ENCODE measurements around the gene FNDC11. TPM values are rescaled to one million over a fixed set of nuclear protein-coding genes. Genes with fewer than 3 reads are reported as not detected.

The FNDC11 gene
- total and polyA plus RNA-seq, 2 of the 13 experiments (the other 11 are each of a cell fraction or from before 2014, with no cell fraction given): 0.07 TPM; not detected in 1

- peak; percentile 32 for FAIRE-seq
- no peaks in the 10 kb centered on the region; the same call in 1 of the 2 replicates for H4K20me1 ChIP-seq (ENCODE audit: insufficient read depth, low read length)
- H3K4me3 ChIP-seq (replicated peaks in 1 of 3; ENCODE audit: insufficient read depth in 1 of 3, low read depth in 2 of 3, low read length in 3 of 3): peak overlapping the region in 1 of 3 experiments; percentile 41; a peak in 1 of 6 replicates
- no peaks in the 10 kb centered on the region for H3K9me3 ChIP-seq (ENCODE audit: low read length)
- intact Hi-C loops (cut with micrococcal nuclease; ENCODE audit: unreplicated experiment): no loop called here
- H3K4me1 ChIP-seq (ENCODE audit: insufficient read depth, low read length): peaks cover 30% of the 10 kb centered on the region
- H3K9ac ChIP-seq (ENCODE audit: insufficient read depth, low read depth, low read length): no peak overlapping the region
- 6% methylated on average over 19 of the region's 27 CpGs for WGBS (ENCODE audit: low lambda C conversion rate)
- ChIA-PET POLR2A (interaction anchor here (0.8 to 1.2 kb wide), 4 partner anchors 8 to 98 kb away, joined by 3 to 4 read pairs (median 4); partner anchors contain the start of gene HELZ2), CTCF (ENCODE audit: low intra/inter-chr PET ratio, low total read pairs) (no interaction called here)
- peak; percentile 44 for ATAC-seq
- no peak overlapping the region for H2AFZ ChIP-seq (ENCODE audit: low read length)
- in situ Hi-C loops (cut with HindIII; ENCODE audit: extremely low pct_ligation_motif_present, low pct_unique_long_range_greater_than_20kb): no loop called here
- H3K36me3 ChIP-seq (replicated peaks in 1 of 2; ENCODE audit: control insufficient read depth in 1 of 2, insufficient read depth in 2 of 2, low read length in 2 of 2): no peaks in the 10 kb centered on the region
- H3K27ac ChIP-seq (ENCODE audit: extremely low read length, insufficient read depth, low read length): no peak overlapping the region
- H3K27me3 ChIP-seq (ENCODE audit: control insufficient read depth in 1 of 2, insufficient read depth in 2 of 2, low read length in 2 of 2): peaks cover 51 to 92% of the 10 kb centered on the region in 2 experiments
- peak overlapping the region; percentile 42 for H3K4me2 ChIP-seq (ENCODE audit: low read depth, low read length)
- peak; percentile 39 for DNase-seq (ENCODE audit: low spot score)
- no TSS peak for BruUV-seq (replicated peaks)
- no peaks in the 10 kb centered on the region for H3K79me2 ChIP-seq (ENCODE audit: insufficient read depth, low read length)
- TF ChIP-seq ISX (CRISPR knock-in tag; conservative IDR thresholded peaks at IDR 0.05) (no peak), EED (CRISPR knock-in tag; IDR thresholded peaks at IDR 0.05) (no peak), HNF4A (CRISPR knock-in tag; IDR thresholded peaks at IDR 0.05) (peak; percentile 96), RXRA (CRISPR knock-in tag; IDR thresholded peaks at IDR 0.05) (peak; percentile 86), ZBTB25 (CRISPR knock-in tag; IDR thresholded peaks at IDR 0.05) (no peak), IRF2 (CRISPR knock-in tag; IDR thresholded peaks at IDR 0.05) (0 out of 2 replicates have a peak, but pooled peaks have one; percentile 27), ZMYM2 (CRISPR knock-in tag; IDR thresholded peaks at IDR 0.05) (peak; percentile 93; the same call in 1 of the 2 replicates), ZBTB2 (CRISPR knock-in tag; IDR thresholded peaks at IDR 0.05; ENCODE audit: low read depth) (no peak), ZMYM3 (CRISPR knock-in tag; IDR thresholded peaks at IDR 0.05) (0 out of 2 replicates have a peak, but pooled peaks have one; percentile 47), TCF12 (IDR thresholded peaks at IDR 0.05) (no peak), TCF12 (CRISPR knock-in tag; IDR thresholded peaks at IDR 0.05) (no peak), ZSCAN5A (CRISPR knock-in tag; IDR thresholded peaks at IDR 0.05; ENCODE audit: borderline replicate concordance) (no peak), HDAC2 (CRISPR knock-in tag; IDR thresholded peaks at IDR 0.05) (no peak; the same call in 1 of the 2 replicates), CREB1 (IDR thresholded peaks at IDR 0.05) (no peak), CREB1 (CRISPR knock-in tag; IDR thresholded peaks at IDR 0.05) (no peak), ZNF33B (CRISPR knock-in tag; IDR thresholded peaks at IDR 0.05) (no peak), ESRRA (CRISPR knock-in tag; IDR thresholded peaks at IDR 0.05; ENCODE audit: low read depth) (peak; percentile 80; the same call in 1 of the 2 replicates), YEATS2 (CRISPR knock-in tag; IDR thresholded peaks at IDR 0.05; ENCODE audit: borderline replicate concordance) (no peak), SP140L (CRISPR knock-in tag; IDR thresholded peaks at IDR 0.05; ENCODE audit: borderline replicate concordance) (no peak), ARID3A (IDR thresholded peaks at IDR 0.05; ENCODE audit: low read depth, low read length) (no peak)
Measured at GRCh38 chr20:63544241-63544957, 9.6 kb upstream of the FNDC11 start.

All from HepG2 (cell line).